ENCODE measurements around the gene RIPOR2.

Gene RIPOR2

GRCh38 chr6:24847402-24847801, 88.4 kb downstream of the RIPOR2 start:
- no peak for DNase-seq (ENCODE audit: low spot score)

- no peak for DNase-seq (ENCODE audit: low spot score)
Observed at GRCh38 chr6:24845578-24845977, 90.2 kb downstream of the RIPOR2 start.

GRCh38 chr6:24844903-24845302, 90.9 kb downstream of the RIPOR2 start:
- DNase-seq (ENCODE audit: low spot score): no peak

- DNase-seq (ENCODE audit: low spot score): no peak
Observed at GRCh38 chr6:24844061-24844460, 91.7 kb downstream of the RIPOR2 start.

- no peak for DNase-seq (ENCODE audit: low spot score)
Observed at GRCh38 chr6:24840187-24840586, 95.6 kb downstream of the RIPOR2 start.

- DNase-seq (ENCODE audit: low spot score): no peak
Observed at GRCh38 chr6:24838994-24839393, 96.8 kb downstream of the RIPOR2 start.

GRCh38 chr6:24838081-24838480, 97.7 kb downstream of the RIPOR2 start:
- DNase-seq (ENCODE audit: low spot score): no peak

- peak; percentile 81 for DNase-seq (ENCODE audit: low spot score)
Observed at GRCh38 chr6:24836109-24836508, 99.7 kb downstream of the RIPOR2 start.

- no peak for DNase-seq (ENCODE audit: low spot score)
Observed at GRCh38 chr6:24833711-24834386, 101.9 kb downstream of the RIPOR2 start.

- DNase-seq (ENCODE audit: low spot score): no peak
Observed at GRCh38 chr6:24832794-24833193, 103.0 kb downstream of the RIPOR2 start.

- DNase-seq (ENCODE audit: low spot score): no peak
Observed at GRCh38 chr6:24831771-24832716, 103.7 kb downstream of the RIPOR2 start.

GRCh38 chr6:24829657-24830056, 106.1 kb downstream of the RIPOR2 start:
- no peak for DNase-seq (ENCODE audit: low spot score)

GRCh38 chr6:24827970-24828369, 107.8 kb downstream of the RIPOR2 start:
- DNase-seq (ENCODE audit: low spot score): no peak

- no peak for DNase-seq (ENCODE audit: low spot score)
Observed at GRCh38 chr6:24827162-24827561, 108.6 kb downstream of the RIPOR2 start.

GRCh38 chr6:24825130-24825630, 110.6 kb downstream of the RIPOR2 start:
- DNase-seq (ENCODE audit: low spot score): no peak

- DNase-seq (ENCODE audit: low spot score): no peak
Observed at GRCh38 chr6:24824142-24824938, 111.4 kb downstream of the RIPOR2 start.

- no peak for DNase-seq (ENCODE audit: low spot score)
Observed at GRCh38 chr6:24823185-24823584, 112.6 kb downstream of the RIPOR2 start.

- DNase-seq (ENCODE audit: low spot score): no peak
Observed at GRCh38 chr6:24822696-24823095, 113.1 kb downstream of the RIPOR2 start.

GRCh38 chr6:24821860-24822444, 113.8 kb downstream of the RIPOR2 start:
- DNase-seq (ENCODE audit: low spot score): no peak

GRCh38 chr6:24818346-24818745, 117.4 kb downstream of the RIPOR2 start:
- no peak for DNase-seq (ENCODE audit: low spot score)

GRCh38 chr6:24809728-24810127, 126.0 kb downstream of the RIPOR2 start:
- DNase-seq (ENCODE audit: low spot score): no peak

GRCh38 chr6:24807584-24807983, 128.2 kb downstream of the RIPOR2 start:
- DNase-seq (ENCODE audit: low spot score): no peak

Data from globus pallidus (tissue), 1 donor.